NT2/D1 (cell line): ENCODE data around the gene KRTAP4-12.

ENCODE experiments used
- SUZ12 ChIP-seq: IDR thresholded peaks from 2 replicates; pipeline ENCODE4 v1.6.1; 2011; ENCODE audit not compliant: insufficient read length, insufficient read depth; ENCODE audit errors: extremely low read depth
- YY1 ChIP-seq: IDR thresholded peaks from 2 replicates; pipeline ENCODE4 v1.6.1; 2011; ENCODE audit not compliant: insufficient read length, insufficient read depth

DNA sequence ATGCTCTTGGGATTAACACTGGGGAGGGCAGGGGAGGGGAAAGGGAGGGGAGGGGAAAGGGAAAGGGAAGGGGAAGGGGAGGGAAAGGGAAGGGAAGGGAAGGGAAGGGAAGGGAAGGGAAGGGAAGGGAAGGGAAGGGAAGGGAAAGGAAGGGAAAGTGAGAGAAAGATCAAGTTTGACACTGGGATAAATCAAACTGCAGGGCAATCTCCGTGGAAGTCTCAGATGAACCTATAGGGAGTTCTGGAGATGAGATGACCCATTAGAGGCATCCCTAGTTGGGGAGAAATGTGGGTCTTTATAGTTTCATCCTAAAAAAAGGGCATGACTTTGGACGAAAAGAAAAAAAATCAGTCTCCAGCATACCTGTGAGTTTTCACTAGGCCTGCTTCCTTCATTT, 2.2 kb downstream of the KRTAP4-12 start:
- TF ChIP-seq SUZ12 (no peak), YY1 (no peak)
